Measurements from ENCODE around the gene FBXL17. TPM values are rescaled to one million over a fixed set of nuclear protein-coding genes. Genes with fewer than 3 reads are reported as not detected.

FBXL17 gene
- total and polyA plus RNA-seq, 9 of the 15 experiments (the other 6 are each of a cell fraction or from before 2014, with no cell fraction given): 0.32 to 5.4 (median 1.8) TPM

DNA sequence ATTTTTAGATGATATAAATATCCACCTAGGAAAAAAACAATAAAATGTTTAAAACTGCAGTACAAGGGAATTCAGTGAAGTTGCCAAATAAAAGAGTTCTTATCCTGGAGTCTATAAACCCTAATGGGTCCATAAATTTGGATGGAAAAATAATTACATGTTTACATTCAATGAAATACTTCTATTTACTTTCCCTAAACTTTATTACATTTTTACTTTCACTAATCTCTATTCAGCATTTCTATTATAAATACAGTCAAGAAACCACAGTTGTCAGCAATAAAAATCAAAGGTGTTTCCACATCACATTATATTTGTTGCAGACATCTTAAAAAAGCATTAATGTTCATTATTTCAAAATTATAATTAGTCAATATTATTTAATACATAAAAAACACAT lies 118.6 kb downstream of the FBXL17 start:
- H4K20me1 ChIP-seq (replicated peaks; ENCODE audit: control insufficient read depth, insufficient read depth, low read length): no peaks in the 10 kb centered on the region
- intact Hi-C loops (cut with micrococcal nuclease): loop anchor here (5.0 kb wide), 2 partner anchors 214 to 259 kb away; no protein-coding TSS in a partner anchor
- H3K27me3 ChIP-seq (ENCODE audit: control insufficient read depth in 2 of 2, insufficient read depth in 2 of 2, low read length in 2 of 2): no peaks in the 10 kb centered on the region
- no peaks in the 10 kb centered on the region for H3K36me3 ChIP-seq (ENCODE audit: control insufficient read depth, insufficient read depth, low read length)
- H3K27ac ChIP-seq (ENCODE audit: extremely low read depth, low read depth, low read length): no peak overlapping the region
- in situ Hi-C loops (cut with MboI): no loop called here
- no peak overlapping the region for H2AFZ ChIP-seq (ENCODE audit: low read depth, low read length)
- no peaks in the 10 kb centered on the region for H3K79me2 ChIP-seq (ENCODE audit: control insufficient read depth, insufficient read depth, low read length)
- H3K4me3 ChIP-seq: no peak overlapping the region
- H3K4me1 ChIP-seq (replicated peaks in 1 of 2; ENCODE audit: control insufficient read depth in 2 of 2, insufficient read depth in 2 of 2, low read length in 2 of 2): peaks cover 0 to 6% of the 10 kb centered on the region in 2 experiments; a peak in 3 of 5 replicates
- FAIRE-seq: no peak
- ATAC-seq: no peak
- CTCF ChIA-PET (ENCODE audit: low intra/inter-chr PET ratio): interaction anchor here (1.3 kb wide), 1 partner anchor 82 kb away, joined by 6 read pairs; no protein-coding TSS in a partner anchor
- POLR2A ChIA-PET: interaction anchor here (0.8 kb wide), 1 partner anchor 1147 kb away, joined by 3 read pairs; the partner anchor contains the start of gene PJA2
- TF ChIP-seq HMG20A (CRISPR knock-in tag; conservative IDR thresholded peaks at IDR 0.05) (no peak), ZNF316 (IDR thresholded peaks at IDR 0.05) (peak; percentile 47), C11orf30 (IDR thresholded peaks at IDR 0.05; ENCODE audit: low read depth) (0 out of 2 replicates have a peak, but pooled peaks have one; percentile 10)
- no TSS peak for BruUV-seq (replicated peaks)
- no peak overlapping the region for H3K9ac ChIP-seq (ENCODE audit: insufficient read depth in 1 of 2, low read depth in 2 of 2, low read length in 2 of 2)
- no peaks in the 10 kb centered on the region for H3K9me1 ChIP-seq (ENCODE audit: control insufficient read depth, insufficient read depth, low read length)
- DNase-seq (ENCODE audit: extremely low read depth in 1 of 4, low spot score in 3 of 4): no peak
- H3K4me2 ChIP-seq (ENCODE audit: insufficient read depth, low read length): no peak overlapping the region
- H3K9me3 ChIP-seq (replicated peaks; ENCODE audit: control insufficient read depth, insufficient read depth, low read depth, low read length): no peaks in the 10 kb centered on the region

GRCh38 chr5:108260858-108261170 lies 121.1 kb downstream of the FBXL17 start:
- Histone ChIP-seq H3K4me3 (no peak overlapping the region), H2AFZ (ENCODE audit: low read depth, low read length) (no peak overlapping the region), H4K20me1 (replicated peaks; ENCODE audit: control insufficient read depth, insufficient read depth, low read length) (no peaks in the 10 kb centered on the region), H3K4me1 (replicated peaks in 1 of 2; ENCODE audit: control insufficient read depth in 2 of 2, insufficient read depth in 2 of 2, low read length in 2 of 2) (no peaks in the 10 kb centered on the region; a peak in 3 of 5 replicates), H3K27me3 (ENCODE audit: control insufficient read depth in 2 of 2, insufficient read depth in 2 of 2, low read length in 2 of 2) (no peaks in the 10 kb centered on the region), H3K27ac (ENCODE audit: extremely low read depth, low read depth, low read length) (no peak overlapping the region), H3K9ac (ENCODE audit: insufficient read depth in 1 of 2, low read depth in 2 of 2, low read length in 2 of 2) (no peak overlapping the region), H3K79me2 (ENCODE audit: control insufficient read depth, insufficient read depth, low read length) (no peaks in the 10 kb centered on the region), H3K4me2 (ENCODE audit: insufficient read depth, low read length) (peak overlapping the region; percentile 56; the same call in 1 of the 2 replicates), H3K36me3 (ENCODE audit: control insufficient read depth, insufficient read depth, low read length) (no peaks in the 10 kb centered on the region), H3K9me3 (replicated peaks; ENCODE audit: control insufficient read depth, insufficient read depth, low read depth, low read length) (no peaks in the 10 kb centered on the region), H3K9me1 (ENCODE audit: control insufficient read depth, insufficient read depth, low read length) (no peaks in the 10 kb centered on the region)
- intact Hi-C loops (cut with micrococcal nuclease): loop anchor here (1.0 to 5.0 kb wide), 3 partner anchors 84 to 261 kb away; no protein-coding TSS in a partner anchor
- ChIA-PET CTCF (ENCODE audit: low intra/inter-chr PET ratio) (interaction anchor here (0.7 to 2.4 kb wide), 3 partner anchors 83 to 123 kb away, joined by 3 to 18 read pairs (median 3); no protein-coding TSS in a partner anchor), POLR2A (interaction anchor here (1.0 to 1.6 kb wide), 3 partner anchors 12 to 116 kb away, joined by 3 to 4 read pairs (median 3); no protein-coding TSS in a partner anchor)
- no peak for ATAC-seq
- WGBS (ENCODE audit: insufficient coverage, low coverage, missing lambda C conversion rate): 0% methylated on average over 2 of the region's 2 CpGs
- in situ Hi-C loops (cut with MboI): no loop called here
- TF ChIP-seq NCOR1 (IDR thresholded peaks at IDR 0.05) (0 out of 2 replicates have a peak, but pooled peaks have one; percentile 25), STAG1 (CRISPR knock-in tag; IDR thresholded peaks at IDR 0.05; ENCODE audit: borderline replicate concordance) (no peak), NR4A1 (CRISPR knock-in tag; IDR thresholded peaks at IDR 0.05) (no peak), NR4A1 (tag; IDR thresholded peaks at IDR 0.05) (no peak)
- FAIRE-seq: no peak
- DNase-seq (ENCODE audit: extremely low read depth in 1 of 4, low spot score in 3 of 4): no peak
- BruUV-seq (replicated peaks): no TSS peak

Data from K562 (cell line).